ENCODE data around the gene CASKIN2. TPM values are rescaled to one million over a fixed set of nuclear protein-coding genes. Genes with fewer than 3 reads are reported as not detected.

CASKIN2 gene
- total RNA-seq, 1 donor from 2014 or later = 42.3 TPM

DNA sequence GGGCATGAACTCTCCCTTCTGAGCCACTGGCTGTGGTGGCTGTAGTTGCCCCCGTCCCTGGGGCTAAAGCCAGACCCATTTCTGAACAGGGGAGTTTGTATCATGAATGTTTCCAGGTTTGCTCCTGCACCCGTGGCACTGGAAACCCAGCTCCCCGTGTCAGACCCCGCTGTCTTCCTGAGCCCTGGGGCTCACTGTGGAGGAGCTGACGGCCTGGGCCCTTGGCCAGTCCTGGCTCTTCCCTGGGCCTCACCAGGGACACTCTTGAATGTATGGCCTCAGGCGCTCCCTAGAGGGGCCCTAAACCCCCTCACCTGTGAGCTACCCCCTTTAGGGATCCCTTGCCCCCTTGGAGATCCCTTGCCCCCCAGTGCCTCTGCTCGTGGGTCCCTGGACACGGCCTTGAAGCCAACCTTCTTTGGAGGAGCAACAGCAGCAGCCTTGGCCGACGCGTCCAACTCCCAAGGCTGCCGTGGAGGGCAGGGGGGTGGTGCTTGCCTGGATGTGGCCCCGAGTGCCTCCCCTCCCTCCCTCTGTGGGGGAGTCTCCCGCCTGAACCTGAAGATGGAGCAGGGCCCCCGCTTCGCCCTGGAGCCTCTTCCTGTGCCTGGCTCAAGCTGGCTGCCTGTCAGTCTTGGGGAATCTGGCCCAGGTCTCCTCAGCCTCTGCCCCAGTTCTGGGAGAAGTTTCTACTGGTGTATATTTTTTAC lies 15.9 kb downstream of the CASKIN2 start:
- no peak for DNase-seq (ENCODE audit: low read depth, low spot score)
- Mint-ChIP-seq H3K36me3 (ENCODE audit: low read depth) (peaks cover 3% of the 10 kb centered on the region), H3K4me1 (no peaks in the 10 kb centered on the region), H3K9me3 (no peaks in the 10 kb centered on the region), H3K4me3 (peak overlapping the region; percentile 34), H3K27ac (ENCODE audit: unreplicated experiment) (no peak overlapping the region), H3K27me3 (ENCODE audit: low read depth) (no peaks in the 10 kb centered on the region)
- TF ChIP-seq CTCF (conservative IDR thresholded peaks at IDR 0.05) = no peak

DNA sequence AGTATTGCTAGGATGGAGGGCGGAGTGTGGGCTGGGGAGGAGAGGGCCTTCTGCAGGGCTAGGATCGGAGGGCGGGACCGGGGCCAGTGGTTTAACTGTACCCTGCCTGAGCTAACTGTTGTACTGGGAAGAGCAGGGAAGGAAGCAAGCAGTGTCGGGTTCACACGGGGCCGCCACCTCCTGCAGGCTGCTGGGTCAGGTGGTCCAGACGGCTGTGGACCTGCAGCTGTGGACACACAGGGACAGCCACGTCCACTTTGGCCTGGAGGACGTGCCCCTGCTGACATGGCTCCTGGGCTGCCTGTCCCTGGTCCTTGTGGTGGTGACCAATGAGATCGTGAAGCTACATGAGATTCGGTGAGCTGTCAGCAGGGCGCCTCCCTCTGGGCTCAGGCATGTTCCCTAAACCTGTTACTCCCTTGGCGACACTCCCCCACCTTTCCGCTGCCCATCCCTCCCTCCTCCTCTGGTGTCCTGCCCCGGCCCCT lies 16.6 kb downstream of the CASKIN2 start:
- Mint-ChIP-seq H3K4me3 (peak overlapping the region; percentile 27), H3K27ac (ENCODE audit: unreplicated experiment) (no peak overlapping the region), H3K9me3 (no peaks in the 10 kb centered on the region), H3K36me3 (ENCODE audit: low read depth) (peaks cover 3% of the 10 kb centered on the region), H3K4me1 (no peaks in the 10 kb centered on the region), H3K27me3 (ENCODE audit: low read depth) (no peaks in the 10 kb centered on the region)
- no peak for DNase-seq (ENCODE audit: low read depth, low spot score)
- no peak for TF ChIP-seq CTCF (conservative IDR thresholded peaks at IDR 0.05)

GRCh38 chr17:75498039-75498725 lies 17.2 kb downstream of the CASKIN2 start:
- TF ChIP-seq CTCF (conservative IDR thresholded peaks at IDR 0.05) = no peak
- Mint-ChIP-seq H3K36me3 (ENCODE audit: low read depth) (peaks cover 3% of the 10 kb centered on the region), H3K9me3 (no peaks in the 10 kb centered on the region), H3K4me3 (peak overlapping the region; percentile 6), H3K27me3 (ENCODE audit: low read depth) (no peaks in the 10 kb centered on the region), H3K4me1 (no peaks in the 10 kb centered on the region), H3K27ac (ENCODE audit: unreplicated experiment) (peak overlapping the region; percentile 50)
- DNase-seq (ENCODE audit: low read depth, low spot score) = no peak

GRCh38 chr17:75496005-75496404 lies 19.3 kb downstream of the CASKIN2 start:
- no peak for TF ChIP-seq CTCF (conservative IDR thresholded peaks at IDR 0.05)
- H3K4me1 Mint-ChIP-seq = no peaks in the 10 kb centered on the region
- H3K9me3 Mint-ChIP-seq = no peaks in the 10 kb centered on the region
- peak overlapping the region; percentile 62 for H3K27ac Mint-ChIP-seq (ENCODE audit: unreplicated experiment)
- H3K27me3 Mint-ChIP-seq (ENCODE audit: low read depth) = no peaks in the 10 kb centered on the region
- no peak overlapping the region for H3K4me3 Mint-ChIP-seq
- peaks cover 3% of the 10 kb centered on the region for H3K36me3 Mint-ChIP-seq (ENCODE audit: low read depth)
- DNase-seq (ENCODE audit: low read depth, low spot score) = no peak

- no peaks in the 10 kb centered on the region for H3K9me3 Mint-ChIP-seq
- no peak overlapping the region for H3K4me3 Mint-ChIP-seq
- peaks cover 3% of the 10 kb centered on the region for H3K36me3 Mint-ChIP-seq (ENCODE audit: low read depth)
- H3K4me1 Mint-ChIP-seq = no peaks in the 10 kb centered on the region
- no peak for TF ChIP-seq CTCF (conservative IDR thresholded peaks at IDR 0.05)
- no peaks in the 10 kb centered on the region for H3K27me3 Mint-ChIP-seq (ENCODE audit: low read depth)
- no peak for DNase-seq (ENCODE audit: low read depth, low spot score)
- H3K27ac Mint-ChIP-seq (ENCODE audit: unreplicated experiment) = no peak overlapping the region
Observed at GRCh38 chr17:75494326-75494877, 20.9 kb downstream of the CASKIN2 start.

All from neural crest cell (in vitro differentiated cells).